ENCODE data around the gene IL18. TPM values are rescaled to one million over a fixed set of nuclear protein-coding genes. Genes with fewer than 3 reads are reported as not detected.
A peak's percentile ranks its signal among the peaks of the same experiment; 100 is the strongest.
"Not testable (repeated sequence)": the region's sequence is repeated elsewhere in the genome, so short reads cannot be mapped to it uniquely, and the experiment has no call there.

IL18 gene
- total RNA-seq, 2 donors from 2014 or later, result 4.7 to 6.0 TPM

GRCh38 chr11:112174789-112175598, 11.1 kb upstream of the IL18 start, which contains the start of gene BCO2:
Gene BCO2, plus strand, starts transcription at chr11:112175512. Its CDS starts 90 bp downstream, at chr11:112175602.
- peak; percentile 96 to 97 for ATAC-seq
- peak; percentile 87 for DNase-seq
- intact Hi-C loops (cut with DNase I), result no loop called here

- no peak for DNase-seq
- intact Hi-C loops (cut with DNase I), result no loop called here
- ATAC-seq, result peak; percentile 17 to 51
Observed at GRCh38 chr11:112173152-112173551, 9.3 kb upstream of the IL18 start.

GRCh38 chr11:112172362-112172994, 8.6 kb upstream of the IL18 start:
- intact Hi-C loops (cut with DNase I), result no loop called here

GRCh38 chr11:112167145-112167544, 3.3 kb upstream of the IL18 start, which contains the start of gene TEX12:
Gene TEX12, plus strand, starts transcription at chr11:112167372. Its CDS starts 1,897 bp downstream, at chr11:112169269.
- intact Hi-C loops (cut with DNase I), result loop anchor here in 1 of 2 donors (5.0 kb wide), 1 partner anchor 40 kb away; no protein-coding TSS in a partner anchor
- no peak for ATAC-seq
- DNase-seq, result no peak

More at GRCh38 chr11:112172362-112172994, 8.6 kb upstream of the IL18 start:
- no peak for ATAC-seq
- no peak for DNase-seq

- no peak for DNase-seq
- intact Hi-C loops (cut with DNase I), result loop anchor here in 1 of 2 donors (5.0 kb wide), 1 partner anchor 39 kb away; no protein-coding TSS in a partner anchor
- ATAC-seq, result peak; percentile 35 to 55
Observed at GRCh38 chr11:112166562-112166961, 2.7 kb upstream of the IL18 start.

- intact Hi-C loops (cut with DNase I), result loop anchor here in 1 of 2 donors (5.0 kb wide), 1 partner anchor 38 kb away; no protein-coding TSS in a partner anchor
- no peak for DNase-seq
- no peak for ATAC-seq
Observed at GRCh38 chr11:112165049-112165448, 1.2 kb upstream of the IL18 start.

GRCh38 chr11:112162761-112163546, 940 bp downstream of the IL18 start:
- intact Hi-C loops (cut with DNase I), result no loop called here
- ATAC-seq (peak in 1 of 2 donors; percentile 43), DNase-seq (no peak)

- ATAC-seq; intact Hi-C loops (cut with DNase I); DNase-seq: not testable (repeated sequence)
Observed at GRCh38 chr11:112162200-112162599, 1.7 kb downstream of the IL18 start.

GRCh38 chr11:112161012-112161411, 2.9 kb downstream of the IL18 start:
- intact Hi-C loops (cut with DNase I), result no loop called here
- no peak for ATAC-seq
- no peak for DNase-seq

- intact Hi-C loops (cut with DNase I), result no loop called here
- DNase-seq (no peak), ATAC-seq (no peak)
Observed at GRCh38 chr11:112160091-112160848, 3.6 kb downstream of the IL18 start.

- ATAC-seq, result no peak
- intact Hi-C loops (cut with DNase I), result no loop called here
Observed at GRCh38 chr11:112159098-112160065, 4.5 kb downstream of the IL18 start.

GRCh38 chr11:112156956-112157766, 6.7 kb downstream of the IL18 start:
- ATAC-seq, result peak; percentile 67 to 95
- intact Hi-C loops (cut with DNase I), result no loop called here
- DNase-seq, result no peak

More at GRCh38 chr11:112159098-112160065, 4.5 kb downstream of the IL18 start:
- DNase-seq, result no peak

GRCh38 chr11:112156153-112156955, 7.5 kb downstream of the IL18 start:
- DNase-seq (no peak), ATAC-seq (no peak)
- intact Hi-C loops (cut with DNase I), result no loop called here

GRCh38 chr11:112150517-112150916, 13.4 kb downstream of the IL18 start:
- no peak for ATAC-seq
- DNase-seq, result no peak
- intact Hi-C loops (cut with DNase I), result no loop called here

GRCh38 chr11:112143597-112143996, 20.3 kb downstream of the IL18 start:
- no peak for DNase-seq
- intact Hi-C loops (cut with DNase I), result no loop called here
- ATAC-seq, result no peak

GRCh38 chr11:112134473-112134872, 29.4 kb downstream of the IL18 start:
- intact Hi-C loops (cut with DNase I), result no loop called here
- DNase-seq, result no peak
- ATAC-seq, result no peak
